Stimulated activated CD4-positive, alpha-beta T cell treated with anti-CD3 and anti-CD28 coated beads, Interleukin-12 subunit alpha, Interleukin-12 subunit beta, amount 100 ng/mL, for 48 hours (primary cell): Measurements from ENCODE around the gene SESN2.
A peak's percentile ranks its signal among the peaks of the same experiment; 100 is the strongest.

ENCODE experiments used
- DNase-seq, 3 donors: peaks; one replicate each; pipeline ENCODE4 v3.0.0-alpha.2; 2020; ENCODE audit warnings: low read depth in 2 of 3, low spot score in 1 of 3

Gene SESN2

GRCh38 chr1:28259252-28259933, at the start of gene SESN2:
SESN2 (plus strand) TSS chr1:28259518; CDS start chr1:28259848, 330 bp downstream.
- DNase-seq, result peak; percentile 99

GRCh38 chr1:28209700-28210099, 49.6 kb upstream of the SESN2 start:
- DNase-seq, result no peak

GRCh38 chr1:28213315-28213714, 46.0 kb upstream of the SESN2 start:
- DNase-seq, result no peak

DNA sequence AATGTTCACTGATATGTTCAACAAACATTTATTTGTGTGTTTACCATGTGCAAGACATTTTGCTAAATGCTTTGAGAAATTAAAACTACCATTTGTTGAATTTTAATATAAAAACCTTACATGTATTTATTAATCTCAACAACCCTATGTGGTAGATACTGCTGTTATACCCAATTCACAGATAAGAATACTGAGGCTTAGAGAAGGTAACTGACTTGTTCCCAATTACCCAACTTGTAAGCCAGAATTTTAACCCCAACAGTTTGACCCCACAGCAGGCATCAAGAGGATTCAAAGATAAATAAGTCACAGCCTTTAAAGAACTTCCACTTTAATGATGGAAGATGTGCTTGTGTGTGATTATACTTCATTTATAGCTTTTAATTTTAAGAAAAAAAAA, 30.2 kb upstream of the SESN2 start:
- no peak for DNase-seq

DNA sequence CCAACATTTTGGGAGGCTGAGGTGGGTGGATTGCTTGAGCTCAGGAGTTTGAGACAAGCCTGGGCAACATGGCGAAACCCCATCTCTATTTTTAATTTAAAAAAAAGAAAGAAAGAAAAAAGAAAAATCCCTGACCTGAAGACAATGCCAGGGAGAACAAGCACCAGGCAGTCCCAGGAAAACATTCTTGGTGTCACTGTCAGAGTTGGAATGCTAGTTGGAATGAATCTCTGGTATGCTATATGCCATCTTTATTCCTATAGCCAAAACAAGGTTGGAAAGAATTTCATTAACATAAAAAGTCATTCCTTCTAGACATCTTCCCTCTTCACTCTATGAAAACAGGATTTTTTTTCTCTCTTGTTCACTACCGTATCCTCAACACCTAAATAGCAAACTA, 29.3 kb upstream of the SESN2 start:
- DNase-seq, result no peak

DNA sequence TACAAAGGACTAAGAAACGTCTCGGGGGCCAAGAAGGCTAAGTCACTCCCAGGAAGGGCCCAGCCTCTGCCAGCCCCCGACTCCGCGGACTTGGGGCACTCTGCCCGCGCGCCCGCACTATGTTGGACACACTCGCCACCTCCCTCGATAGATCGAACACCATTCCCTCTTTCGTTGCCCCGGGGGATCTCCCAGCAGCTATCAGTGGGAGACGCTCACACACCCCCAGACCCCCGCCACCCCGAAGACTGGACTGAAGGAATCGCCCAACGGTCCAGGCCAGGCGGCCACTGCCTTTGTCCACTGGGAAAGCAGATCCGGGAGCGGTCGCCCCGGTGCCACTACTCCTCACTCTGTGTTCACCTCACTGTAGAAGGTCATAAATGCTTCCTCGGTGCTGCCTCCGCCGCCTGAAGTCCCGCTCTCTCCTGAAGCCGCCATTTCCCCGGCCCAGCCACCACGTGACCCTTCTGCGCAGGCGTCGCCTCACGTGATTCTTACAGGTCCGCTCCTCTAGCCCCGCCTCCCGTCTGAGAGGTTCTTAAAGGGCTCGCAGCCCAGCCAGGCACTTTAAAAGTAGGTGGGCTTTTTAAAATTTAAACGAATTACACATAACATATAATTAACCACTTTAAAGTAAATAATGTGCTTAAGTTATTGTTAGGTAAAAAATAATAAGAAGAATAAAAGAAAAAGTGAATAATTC, 26.6 kb upstream of the SESN2 start, which contains the start of gene DNAJC8:
Gene DNAJC8, minus strand, starts transcription at position 472 of the 706 bp plus-strand sequence. Its CDS starts 31 bp downstream, at position 441.
- DNase-seq, result peak; percentile 88 to 95 (median 95)

GRCh38 chr1:28233264-28233606, 26.1 kb upstream of the SESN2 start:
- DNase-seq, result no peak

GRCh38 chr1:28235755-28236655, 23.3 kb upstream of the SESN2 start, which contains the start of gene ATP5IF1:
ATP5IF1 (plus strand) TSS chr1:28236124; CDS start chr1:28236184, 60 bp downstream.
- peak; percentile 91 to 93 (median 92) for DNase-seq

GRCh38 chr1:28236656-28237322, 22.5 kb upstream of the SESN2 start:
- no peak for DNase-seq

GRCh38 chr1:28239004-28239403, 20.3 kb upstream of the SESN2 start:
- no peak for DNase-seq

DNA sequence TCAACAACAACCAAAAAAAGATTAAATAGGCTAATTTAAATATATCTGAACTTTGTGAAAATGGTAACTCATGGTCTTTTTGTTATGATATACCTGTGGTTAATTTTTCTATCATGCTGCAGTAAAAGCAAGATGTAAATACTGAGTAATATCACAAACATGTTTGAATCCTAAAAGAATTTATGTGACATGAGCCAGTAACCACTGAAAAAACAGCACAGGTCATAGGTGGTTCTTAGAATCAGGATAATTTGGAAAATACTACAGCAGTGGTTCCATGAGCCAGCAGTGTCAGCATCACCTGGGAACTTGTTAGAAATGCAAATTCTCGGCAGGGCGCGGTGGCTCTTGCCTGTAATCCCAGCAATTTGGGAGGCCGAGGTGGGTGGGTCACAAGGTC, 19.3 kb upstream of the SESN2 start:
- DNase-seq, result no peak

DNA sequence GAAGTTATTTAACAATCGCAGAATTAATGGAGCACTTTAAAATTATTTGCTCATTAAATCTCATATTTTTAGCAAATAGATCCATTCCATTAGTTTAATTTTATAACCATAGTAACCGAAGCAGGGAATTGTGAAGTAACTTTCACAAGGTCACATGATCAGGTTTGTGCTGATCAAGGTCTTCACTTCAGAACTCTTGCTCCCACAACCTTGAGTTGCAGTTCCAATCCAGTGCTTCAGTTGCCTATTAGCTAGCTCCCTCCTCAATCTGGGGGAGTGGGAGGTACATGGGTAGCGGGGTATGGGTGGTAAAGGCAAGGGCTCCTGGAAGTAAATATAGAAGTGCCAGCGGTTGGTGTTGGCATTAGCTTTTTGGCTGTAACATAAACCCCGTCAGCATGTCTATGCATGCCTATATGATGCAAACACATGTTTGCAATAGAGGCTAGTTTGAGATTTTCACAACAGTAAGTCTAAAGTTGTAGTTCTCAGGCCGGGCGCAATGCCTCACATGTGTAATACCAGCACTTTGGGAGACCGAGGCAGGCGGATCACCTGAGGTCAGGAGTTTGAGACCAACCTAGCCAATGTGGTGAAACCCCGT, 17.6 kb upstream of the SESN2 start:
- DNase-seq, result no peak

DNA sequence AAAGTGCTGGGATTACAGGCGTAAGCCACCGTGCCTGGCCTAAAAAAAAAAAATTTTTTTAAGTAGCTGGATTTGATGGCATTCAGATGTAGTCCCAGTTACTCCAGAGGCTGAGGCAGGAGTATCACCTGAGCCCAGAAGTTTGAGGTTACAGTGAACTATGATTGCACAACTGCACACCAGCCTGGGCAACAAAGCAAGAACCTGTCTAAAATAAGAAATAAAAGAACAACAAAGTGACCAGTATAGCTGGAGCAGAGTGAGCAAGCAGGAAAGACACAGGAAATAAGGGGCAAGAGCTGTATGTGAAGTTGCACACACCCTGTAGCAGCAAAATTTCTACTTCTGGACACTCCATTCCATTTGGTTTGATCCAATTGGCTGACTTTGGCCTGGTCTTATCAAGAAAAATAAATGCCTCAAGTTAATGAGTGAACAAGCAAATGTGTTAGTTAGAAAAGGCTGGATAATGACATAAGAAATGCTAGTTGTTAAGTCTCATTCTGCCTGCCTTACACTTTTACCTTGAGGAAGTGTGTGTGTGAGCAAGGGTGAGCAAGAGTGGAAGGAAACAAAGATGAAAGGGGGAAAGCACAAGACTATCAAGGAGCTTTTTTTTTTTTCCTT, 15.5 kb upstream of the SESN2 start:
- no peak for DNase-seq

- DNase-seq, result no peak
These were observed 14.6 kb upstream of the SESN2 start for GRCh38 chr1:28244549-28245251.

GRCh38 chr1:28246427-28246832, 12.9 kb upstream of the SESN2 start:
- peak in 1 of 3 donors; percentile 46 for DNase-seq

GRCh38 chr1:28247612-28248272, 11.6 kb upstream of the SESN2 start:
- no peak for DNase-seq

GRCh38 chr1:28248273-28249012, 10.9 kb upstream of the SESN2 start:
- peak; percentile 72 to 82 (median 72) for DNase-seq
